ENCODE data around the gene SENP5.
"Not testable (repeated sequence)": the region's sequence is repeated elsewhere in the genome, so short reads cannot be mapped to it uniquely, and the experiment has no call there.

Gene SENP5

GRCh38 chr3:196867507-196868296 lies at the start of gene SENP5:
SENP5 (plus strand) TSS chr3:196867920; CDS start chr3:196885182, 17,262 bp downstream.
- peaks cover 15% of the 10 kb centered on the region for H3K36me3 ChIP-seq (ENCODE audit: insufficient read depth, insufficient read length, low read length)
- no peaks in the 10 kb centered on the region for H3K27me3 ChIP-seq (ENCODE audit: insufficient read depth, insufficient read length)
- H3K9ac ChIP-seq (ENCODE audit: insufficient read length, low read depth): peak within 1 kb of the TSS; percentile 92
- TF ChIP-seq ZNF274 (IDR thresholded peaks at IDR 0.05; ENCODE audit: low read depth, low read length) (no peak), SUZ12 (IDR thresholded peaks at IDR 0.05; ENCODE audit: extremely low read depth, insufficient read depth, insufficient read length) (no peak), YY1 (IDR thresholded peaks at IDR 0.05; ENCODE audit: insufficient read depth, insufficient read length) (no peak)
- DNase-seq (ENCODE audit: low read depth, low spot score): peak; percentile 85
- peaks cover 2% of the 10 kb centered on the region for H3K4me1 ChIP-seq (ENCODE audit: insufficient read depth, insufficient read length)
- peaks cover 8% of the 10 kb centered on the region for H3K9me3 ChIP-seq (ENCODE audit: insufficient read depth, low read length)
- H3K4me3 ChIP-seq (ENCODE audit: insufficient read length, low read depth): peak within 1 kb of the TSS; percentile 90

DNA sequence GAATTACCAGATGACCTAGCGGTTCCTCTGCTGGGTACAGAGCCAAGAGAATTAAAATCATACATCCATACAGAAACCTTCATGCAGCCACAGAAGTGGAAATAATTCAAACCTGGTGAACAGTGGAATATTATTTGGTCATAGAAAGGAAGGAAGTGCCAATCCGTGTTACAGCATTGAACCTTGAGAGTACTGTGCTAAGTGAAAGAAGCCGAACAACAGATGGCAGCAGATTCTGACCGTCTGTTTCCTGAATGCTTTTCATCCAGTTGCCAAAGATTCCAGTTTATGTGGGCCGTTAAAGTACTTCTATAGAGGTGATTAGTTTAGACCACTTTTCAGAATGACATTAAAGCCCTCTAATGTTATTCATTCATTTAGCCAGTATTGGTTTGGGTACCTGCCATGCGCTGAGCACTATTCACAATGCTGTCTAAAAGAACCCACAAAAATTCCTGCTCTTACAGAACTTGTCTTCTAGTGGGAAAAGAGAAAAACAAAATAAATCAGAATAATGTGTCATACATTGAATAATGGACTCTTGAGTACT lies 45.8 kb upstream of the SENP5 start:
- Histone ChIP-seq H3K4me3 (ENCODE audit: insufficient read length, low read depth) (no peak overlapping the region), H3K36me3 (ENCODE audit: insufficient read depth, insufficient read length, low read length) (peaks cover 87% of the 10 kb centered on the region), H3K9me3 (ENCODE audit: insufficient read depth, low read length) (no peaks in the 10 kb centered on the region), H3K9ac (ENCODE audit: insufficient read length, low read depth) (no peak overlapping the region), H3K27me3 (ENCODE audit: insufficient read depth, insufficient read length) (no peaks in the 10 kb centered on the region), H3K4me1 (ENCODE audit: insufficient read depth, insufficient read length) (no peaks in the 10 kb centered on the region)
- TF ChIP-seq ZNF274 (IDR thresholded peaks at IDR 0.05; ENCODE audit: low read depth, low read length): no peak
- no peak for TF ChIP-seq SUZ12 (IDR thresholded peaks at IDR 0.05; ENCODE audit: extremely low read depth, insufficient read depth, insufficient read length)
- TF ChIP-seq YY1 (IDR thresholded peaks at IDR 0.05; ENCODE audit: insufficient read depth, insufficient read length): no peak
- DNase-seq (ENCODE audit: low read depth, low spot score): no peak

GRCh38 chr3:196829651-196830050 lies 38.1 kb upstream of the SENP5 start:
- not testable (repeated sequence) for DNase-seq (ENCODE audit: low read depth, low spot score); H3K4me3 ChIP-seq (ENCODE audit: insufficient read length, low read depth); H3K9ac ChIP-seq (ENCODE audit: insufficient read length, low read depth); H3K4me1 ChIP-seq (ENCODE audit: insufficient read depth, insufficient read length); H3K27me3 ChIP-seq (ENCODE audit: insufficient read depth, insufficient read length); H3K9me3 ChIP-seq (ENCODE audit: insufficient read depth, low read length)
- H3K36me3 ChIP-seq (ENCODE audit: insufficient read depth, insufficient read length, low read length): peaks cover 43% of the 10 kb centered on the region

GRCh38 chr3:196835086-196835485 lies 32.6 kb upstream of the SENP5 start:
- Histone ChIP-seq H3K36me3 (ENCODE audit: insufficient read depth, insufficient read length, low read length) (peaks cover 17% of the 10 kb centered on the region), H3K27me3 (ENCODE audit: insufficient read depth, insufficient read length) (no peaks in the 10 kb centered on the region), H3K9ac (ENCODE audit: insufficient read length, low read depth) (no peak overlapping the region), H3K4me3 (ENCODE audit: insufficient read length, low read depth) (no peak overlapping the region), H3K4me1 (ENCODE audit: insufficient read depth, insufficient read length) (no peaks in the 10 kb centered on the region), H3K9me3 (ENCODE audit: insufficient read depth, low read length) (peaks cover 10% of the 10 kb centered on the region; the same call in 1 of the 2 replicates)
- TF ChIP-seq ZNF274 (IDR thresholded peaks at IDR 0.05; ENCODE audit: low read depth, low read length): no peak
- no peak for TF ChIP-seq YY1 (IDR thresholded peaks at IDR 0.05; ENCODE audit: insufficient read depth, insufficient read length)
- TF ChIP-seq SUZ12 (IDR thresholded peaks at IDR 0.05; ENCODE audit: extremely low read depth, insufficient read depth, insufficient read length): no peak
- DNase-seq (ENCODE audit: low read depth, low spot score): no peak

DNA sequence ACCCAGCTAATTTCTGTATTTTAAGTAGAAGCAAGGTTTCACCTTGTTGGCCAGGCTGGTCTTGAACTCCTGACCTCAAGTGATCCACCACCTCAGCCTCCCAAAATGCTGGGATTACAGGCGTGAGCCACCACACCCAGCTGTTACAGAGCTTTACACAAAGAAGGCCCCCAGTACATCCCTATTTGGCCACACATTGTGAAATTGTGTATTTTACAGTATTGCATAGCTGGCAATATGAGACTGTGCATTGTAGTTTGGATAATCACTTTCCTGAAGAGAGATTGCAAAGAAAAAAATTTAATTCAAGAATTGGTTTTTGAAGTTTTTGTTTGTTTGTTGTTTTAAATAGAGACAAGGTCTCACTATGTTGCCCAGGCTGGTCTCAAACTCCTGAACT lies 31.1 kb upstream of the SENP5 start:
- H3K9ac ChIP-seq (ENCODE audit: insufficient read length, low read depth); H3K9me3 ChIP-seq (ENCODE audit: insufficient read depth, low read length); H3K27me3 ChIP-seq (ENCODE audit: insufficient read depth, insufficient read length); H3K36me3 ChIP-seq (ENCODE audit: insufficient read depth, insufficient read length, low read length); H3K4me3 ChIP-seq (ENCODE audit: insufficient read length, low read depth); DNase-seq (ENCODE audit: low read depth, low spot score); H3K4me1 ChIP-seq (ENCODE audit: insufficient read depth, insufficient read length): not testable (repeated sequence)

GRCh38 chr3:196837819-196838420 lies 29.8 kb upstream of the SENP5 start:
- Histone ChIP-seq H3K4me3 (ENCODE audit: insufficient read length, low read depth) (no peak overlapping the region), H3K9me3 (ENCODE audit: insufficient read depth, low read length) (peaks cover 10% of the 10 kb centered on the region; the same call in 1 of the 2 replicates), H3K9ac (ENCODE audit: insufficient read length, low read depth) (no peak overlapping the region), H3K36me3 (ENCODE audit: insufficient read depth, insufficient read length, low read length) (peaks cover under 1% of the 10 kb centered on the region), H3K27me3 (ENCODE audit: insufficient read depth, insufficient read length) (no peaks in the 10 kb centered on the region), H3K4me1 (ENCODE audit: insufficient read depth, insufficient read length) (no peaks in the 10 kb centered on the region)
- no peak for TF ChIP-seq YY1 (IDR thresholded peaks at IDR 0.05; ENCODE audit: insufficient read depth, insufficient read length)
- no peak for TF ChIP-seq SUZ12 (IDR thresholded peaks at IDR 0.05; ENCODE audit: extremely low read depth, insufficient read depth, insufficient read length)
- TF ChIP-seq ZNF274 (IDR thresholded peaks at IDR 0.05; ENCODE audit: low read depth, low read length): no peak
- peak; percentile 65 for DNase-seq (ENCODE audit: low read depth, low spot score)

DNA sequence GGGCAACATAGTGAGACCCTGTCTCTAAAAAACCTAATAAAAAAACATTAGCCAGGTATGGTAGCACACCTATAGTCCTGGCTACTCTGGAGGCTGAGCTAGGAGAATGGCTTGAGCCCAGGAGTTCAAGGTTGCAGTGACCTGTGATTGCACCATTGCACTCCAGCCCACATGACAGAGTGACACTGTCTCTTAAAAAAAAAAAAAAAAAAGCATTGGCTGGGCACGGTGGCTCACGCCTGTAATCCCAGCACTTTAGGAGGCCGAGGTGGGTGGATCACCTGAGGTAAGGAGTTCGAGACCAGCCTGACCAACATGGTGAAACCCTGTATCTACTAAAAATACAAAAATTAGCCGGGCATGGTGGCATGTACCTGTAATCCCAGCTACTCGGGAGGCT lies 28.4 kb upstream of the SENP5 start:
- not testable (repeated sequence) for H3K36me3 ChIP-seq (ENCODE audit: insufficient read depth, insufficient read length, low read length); H3K4me1 ChIP-seq (ENCODE audit: insufficient read depth, insufficient read length); H3K9me3 ChIP-seq (ENCODE audit: insufficient read depth, low read length); H3K4me3 ChIP-seq (ENCODE audit: insufficient read length, low read depth); H3K9ac ChIP-seq (ENCODE audit: insufficient read length, low read depth); DNase-seq (ENCODE audit: low read depth, low spot score); H3K27me3 ChIP-seq (ENCODE audit: insufficient read depth, insufficient read length)
